Calu3 (cell line): ENCODE results near the gene PRSS27. TPM values are rescaled to one million over a fixed set of nuclear protein-coding genes. Genes with fewer than 3 reads are reported as not detected.
A peak's percentile ranks its signal among the peaks of the same experiment; 100 is the strongest.

Experiments
- BruUV-seq: library from RNA; stranded (reverse); fragments of 400-500 nt; replicated peaks from 2 replicates; lab custom pipeline; 2021; lab: Mats Ljungman, UMichigan
- CTCF ChIA-PET: fragments of 300-600 bp; sonication (Branson Sonifier 250); formaldehyde crosslinking; loops from one replicate; lab custom pipeline; 2022; ENCODE audit warnings: antibody characterized with exemption; lab: Charles Lee
- DNase-seq: peaks from one replicate; pipeline ENCODE4 v3.0.0; 2022
- H3K27ac Mint-ChIP-seq: one replicate; pipeline ENCODE4 v1.8.0; 2022; ENCODE audit warnings: mixed read lengths; ENCODE audit not compliant: unreplicated experiment
- H3K27me3 Mint-ChIP-seq: one replicate; pipeline ENCODE4 v1.8.0; 2022; ENCODE audit warnings: mixed read lengths; ENCODE audit not compliant: unreplicated experiment
- H3K36me3 Mint-ChIP-seq: one replicate; pipeline ENCODE4 v1.8.0; 2022; ENCODE audit warnings: mild to moderate bottlenecking, moderate library complexity, mixed read lengths; ENCODE audit not compliant: insufficient read depth, unreplicated experiment
- H3K4me1 Mint-ChIP-seq: one replicate; pipeline ENCODE4 v1.8.0; 2022; ENCODE audit warnings: mild to moderate bottlenecking, low read depth, mixed read lengths; ENCODE audit not compliant: unreplicated experiment
- H3K4me3 Mint-ChIP-seq: one replicate; pipeline ENCODE4 v1.8.0; 2022; ENCODE audit warnings: mild to moderate bottlenecking, low read depth, moderate library complexity, mixed read lengths; ENCODE audit not compliant: unreplicated experiment
- H3K9me3 Mint-ChIP-seq: one replicate; pipeline ENCODE4 v1.8.0; 2022; ENCODE audit warnings: low read depth, mixed read lengths; ENCODE audit not compliant: unreplicated experiment
- intact Hi-C: fragments of 100-400 bp; cut with micrococcal nuclease; formaldehyde crosslinking; loops from one replicate; pipeline ENCODE4 v1.10.0; 2022; ENCODE audit not compliant: unreplicated experiment
- total RNA-seq: library from RNA; stranded (reverse); gene quantifications from 2 replicates; pipeline ENCODE4 v1.2.3, GENCODE V29; 2022
- TF ChIP-seq, protein P1 (sequence below): fragments of 200-600 bp; IDR thresholded peaks from one replicate; pipeline ENCODE4 v1.8.0; 2022; ENCODE audit warnings: antibody characterized with exemption; ENCODE audit not compliant: unreplicated experiment

PRSS27 gene
- total RNA-seq, 1 experiment from 2014 or later, result 2.4 TPM

- DNase-seq, result no peak
- TF ChIP-seq, protein P1, sequence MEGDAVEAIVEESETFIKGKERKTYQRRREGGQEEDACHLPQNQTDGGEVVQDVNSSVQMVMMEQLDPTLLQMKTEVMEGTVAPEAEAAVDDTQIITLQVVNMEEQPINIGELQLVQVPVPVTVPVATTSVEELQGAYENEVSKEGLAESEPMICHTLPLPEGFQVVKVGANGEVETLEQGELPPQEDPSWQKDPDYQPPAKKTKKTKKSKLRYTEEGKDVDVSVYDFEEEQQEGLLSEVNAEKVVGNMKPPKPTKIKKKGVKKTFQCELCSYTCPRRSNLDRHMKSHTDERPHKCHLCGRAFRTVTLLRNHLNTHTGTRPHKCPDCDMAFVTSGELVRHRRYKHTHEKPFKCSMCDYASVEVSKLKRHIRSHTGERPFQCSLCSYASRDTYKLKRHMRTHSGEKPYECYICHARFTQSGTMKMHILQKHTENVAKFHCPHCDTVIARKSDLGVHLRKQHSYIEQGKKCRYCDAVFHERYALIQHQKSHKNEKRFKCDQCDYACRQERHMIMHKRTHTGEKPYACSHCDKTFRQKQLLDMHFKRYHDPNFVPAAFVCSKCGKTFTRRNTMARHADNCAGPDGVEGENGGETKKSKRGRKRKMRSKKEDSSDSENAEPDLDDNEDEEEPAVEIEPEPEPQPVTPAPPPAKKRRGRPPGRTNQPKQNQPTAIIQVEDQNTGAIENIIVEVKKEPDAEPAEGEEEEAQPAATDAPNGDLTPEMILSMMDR, result no peak
- Mint-ChIP-seq H3K4me3 (peak overlapping the region; percentile 90), H3K4me1 (peaks cover 43% of the 10 kb centered on the region), H3K27ac (peak overlapping the region; percentile 96), H3K9me3 (peaks cover 3% of the 10 kb centered on the region), H3K27me3 (no peaks in the 10 kb centered on the region), H3K36me3 (peaks cover 78% of the 10 kb centered on the region)
- CTCF ChIA-PET, result interaction anchor here (0.9 kb wide), 1 partner anchor 22 kb away, joined by 3 read pairs; no protein-coding TSS in a partner anchor
- intact Hi-C loops, result no loop called here
- no TSS peak for BruUV-seq
Observed at GRCh38 chr16:2753733-2754020, 33.7 kb upstream of the PRSS27 start.

GRCh38 chr16:2752850-2753732 lies 33.1 kb upstream of the PRSS27 start:
- DNase-seq, result peak; percentile 93
- intact Hi-C loops, result no loop called here
- Mint-ChIP-seq H3K4me1 (peaks cover 39% of the 10 kb centered on the region), H3K9me3 (peaks cover 3% of the 10 kb centered on the region), H3K36me3 (peaks cover 74% of the 10 kb centered on the region), H3K4me3 (peak overlapping the region; percentile 90), H3K27me3 (no peaks in the 10 kb centered on the region), H3K27ac (peak overlapping the region; percentile 96)
- TF ChIP-seq, protein P1, result no peak
- CTCF ChIA-PET, result interaction anchor here (0.6 to 0.9 kb wide), 8 partner anchors 23 to 882 kb away, joined by 3 to 5 read pairs (median 4); partner anchors contain the start of gene PRSS22
- BruUV-seq, result no TSS peak

GRCh38 chr16:2752035-2752849 lies 32.2 kb upstream of the PRSS27 start, which contains the start of gene SRRM2:
TSS of gene SRRM2 (plus strand) at chr16:2752638. CDS start at chr16:2756365, 3,727 bp downstream.
- CTCF ChIA-PET, result interaction anchor here (0.6 to 0.7 kb wide), 7 partner anchors 66 to 881 kb away, joined by 3 to 5 read pairs (median 4); partner anchors contain the start of gene PRSS22
- TF ChIP-seq, protein P1, result no peak
- H3K36me3 Mint-ChIP-seq, result peaks cover 68% of the 10 kb centered on the region
- peaks cover 32% of the 10 kb centered on the region for H3K4me1 Mint-ChIP-seq
- peak within 1 kb of the TSS; percentile 90 for H3K4me3 Mint-ChIP-seq
- intact Hi-C loops, result no loop called here
- peak within 1 kb of the TSS; percentile 96 for H3K27ac Mint-ChIP-seq
- no TSS peak for BruUV-seq
- H3K27me3 Mint-ChIP-seq, result no peaks in the 10 kb centered on the region
- peak; percentile 95 for DNase-seq
- peaks cover 3% of the 10 kb centered on the region for H3K9me3 Mint-ChIP-seq

DNA sequence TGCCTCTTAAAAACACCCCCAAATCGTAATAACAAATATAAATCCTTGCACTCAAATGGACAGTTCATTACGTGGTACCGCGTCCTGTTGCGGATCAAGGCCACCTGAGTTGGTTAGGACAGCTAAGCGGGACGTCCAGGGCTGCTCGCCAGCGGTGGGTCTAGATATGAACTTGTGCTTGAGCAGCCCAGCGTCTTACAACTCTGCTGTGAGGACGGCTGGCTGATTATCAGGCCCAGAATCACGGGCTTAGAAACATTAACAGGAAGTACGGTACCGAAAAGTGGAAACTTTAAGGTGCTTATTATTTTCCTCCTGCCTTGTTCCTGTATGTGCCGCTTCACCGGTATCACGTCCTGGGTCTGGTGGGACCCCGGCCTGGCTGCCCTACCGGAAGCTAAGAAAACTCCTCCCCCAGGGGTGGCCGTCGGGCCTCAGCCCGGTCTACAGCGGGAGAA lies 31.6 kb upstream of the PRSS27 start:
- Mint-ChIP-seq H3K36me3 (peaks cover 62% of the 10 kb centered on the region), H3K4me1 (peaks cover 26% of the 10 kb centered on the region), H3K9me3 (peaks cover 3% of the 10 kb centered on the region), H3K27ac (peak overlapping the region; percentile 88), H3K4me3 (peak overlapping the region; percentile 90), H3K27me3 (no peaks in the 10 kb centered on the region)
- BruUV-seq, result TSS peak; percentile 70
- no peak for DNase-seq
- TF ChIP-seq, protein P1, result no peak
- CTCF ChIA-PET, result no interaction called here
- intact Hi-C loops, result no loop called here
